ENCODE data around the gene RAB17.

RAB17 gene

DNA sequence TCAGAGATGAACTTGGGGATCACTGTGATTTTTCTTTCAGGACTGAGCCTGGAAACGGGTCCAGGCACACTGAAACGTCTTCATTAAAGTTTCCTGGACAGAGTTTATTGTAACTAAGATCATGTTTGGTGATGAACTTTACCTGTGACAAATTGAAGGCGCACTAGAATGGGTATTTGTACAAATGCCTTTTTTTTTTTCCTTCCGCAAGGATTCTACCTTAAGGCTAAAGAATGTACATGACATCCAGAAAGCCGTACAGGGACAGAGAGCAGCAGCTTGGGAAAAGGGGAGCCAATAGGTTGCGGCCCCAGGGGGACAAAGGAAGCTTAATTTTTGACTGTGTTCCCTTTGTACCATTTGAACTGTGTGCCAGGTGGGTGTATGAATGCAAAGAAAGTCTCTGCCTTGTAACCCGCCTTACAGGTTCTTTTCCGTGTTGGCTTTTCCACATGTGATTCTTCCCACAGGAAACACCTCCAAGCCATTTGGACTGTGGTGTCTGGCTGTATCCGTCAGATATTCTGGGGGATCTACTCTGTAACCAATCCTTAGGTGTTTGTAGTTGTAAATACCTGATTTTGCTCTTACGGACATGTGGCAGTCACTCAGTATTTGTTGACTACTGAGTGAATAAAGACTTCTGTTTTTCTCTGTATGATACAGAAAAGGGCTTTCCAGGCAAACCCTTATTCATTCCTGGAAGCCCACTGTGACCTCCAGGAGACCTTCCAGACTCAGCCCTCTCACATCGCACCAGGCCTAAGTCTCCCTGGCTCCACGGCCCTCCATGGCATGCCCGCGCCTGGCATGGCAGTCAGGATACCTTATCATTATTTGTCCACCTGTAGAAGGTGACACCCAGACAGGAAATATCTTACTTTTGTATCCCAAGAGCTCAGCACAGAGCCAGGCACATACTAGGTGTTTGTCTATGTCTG is 38.0 kb upstream of the RAB17 start:
- H3F3A ChIP-seq (ENCODE audit: insufficient read depth, low read length) = no peaks in the 10 kb centered on the region
- no peaks in the 10 kb centered on the region for H3K4me1 ChIP-seq (ENCODE audit: insufficient read depth, low read length, severe bottlenecking)
- H4K20me1 ChIP-seq (ENCODE audit: insufficient read depth, low read length) = no peaks in the 10 kb centered on the region
- TF ChIP-seq, protein P1, sequence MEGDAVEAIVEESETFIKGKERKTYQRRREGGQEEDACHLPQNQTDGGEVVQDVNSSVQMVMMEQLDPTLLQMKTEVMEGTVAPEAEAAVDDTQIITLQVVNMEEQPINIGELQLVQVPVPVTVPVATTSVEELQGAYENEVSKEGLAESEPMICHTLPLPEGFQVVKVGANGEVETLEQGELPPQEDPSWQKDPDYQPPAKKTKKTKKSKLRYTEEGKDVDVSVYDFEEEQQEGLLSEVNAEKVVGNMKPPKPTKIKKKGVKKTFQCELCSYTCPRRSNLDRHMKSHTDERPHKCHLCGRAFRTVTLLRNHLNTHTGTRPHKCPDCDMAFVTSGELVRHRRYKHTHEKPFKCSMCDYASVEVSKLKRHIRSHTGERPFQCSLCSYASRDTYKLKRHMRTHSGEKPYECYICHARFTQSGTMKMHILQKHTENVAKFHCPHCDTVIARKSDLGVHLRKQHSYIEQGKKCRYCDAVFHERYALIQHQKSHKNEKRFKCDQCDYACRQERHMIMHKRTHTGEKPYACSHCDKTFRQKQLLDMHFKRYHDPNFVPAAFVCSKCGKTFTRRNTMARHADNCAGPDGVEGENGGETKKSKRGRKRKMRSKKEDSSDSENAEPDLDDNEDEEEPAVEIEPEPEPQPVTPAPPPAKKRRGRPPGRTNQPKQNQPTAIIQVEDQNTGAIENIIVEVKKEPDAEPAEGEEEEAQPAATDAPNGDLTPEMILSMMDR (IDR thresholded peaks at IDR 0.05; ENCODE audit: low read length) = no peak
- no peak for TF ChIP-seq EZH2 (IDR thresholded peaks at IDR 0.05; ENCODE audit: borderline replicate concordance, low read length)
- no peaks in the 10 kb centered on the region for H3K9me3 ChIP-seq (ENCODE audit: low read length)
- no peak overlapping the region for H3K4me3 ChIP-seq (ENCODE audit: low read depth, low read length, poor library complexity, severe bottlenecking)
- no peaks in the 10 kb centered on the region; the same call in 1 of the 2 replicates for H3K27me3 ChIP-seq (ENCODE audit: insufficient read depth, low read length)
- H3K9me2 ChIP-seq (ENCODE audit: low read depth, low read length) = no peaks in the 10 kb centered on the region
- H3K36me3 ChIP-seq (ENCODE audit: insufficient read depth, low read length) = no peaks in the 10 kb centered on the region
- no peak overlapping the region for H3K27ac ChIP-seq (ENCODE audit: low read depth, low read length, poor library complexity, severe bottlenecking)
- no peak overlapping the region for H3K4me2 ChIP-seq (ENCODE audit: low read length)
- no peak overlapping the region for H2AFZ ChIP-seq (ENCODE audit: low read length)
- H3K9ac ChIP-seq (ENCODE audit: low read length) = no peak overlapping the region
- H3K79me2 ChIP-seq (ENCODE audit: insufficient read depth, low read length) = no peaks in the 10 kb centered on the region

DNA sequence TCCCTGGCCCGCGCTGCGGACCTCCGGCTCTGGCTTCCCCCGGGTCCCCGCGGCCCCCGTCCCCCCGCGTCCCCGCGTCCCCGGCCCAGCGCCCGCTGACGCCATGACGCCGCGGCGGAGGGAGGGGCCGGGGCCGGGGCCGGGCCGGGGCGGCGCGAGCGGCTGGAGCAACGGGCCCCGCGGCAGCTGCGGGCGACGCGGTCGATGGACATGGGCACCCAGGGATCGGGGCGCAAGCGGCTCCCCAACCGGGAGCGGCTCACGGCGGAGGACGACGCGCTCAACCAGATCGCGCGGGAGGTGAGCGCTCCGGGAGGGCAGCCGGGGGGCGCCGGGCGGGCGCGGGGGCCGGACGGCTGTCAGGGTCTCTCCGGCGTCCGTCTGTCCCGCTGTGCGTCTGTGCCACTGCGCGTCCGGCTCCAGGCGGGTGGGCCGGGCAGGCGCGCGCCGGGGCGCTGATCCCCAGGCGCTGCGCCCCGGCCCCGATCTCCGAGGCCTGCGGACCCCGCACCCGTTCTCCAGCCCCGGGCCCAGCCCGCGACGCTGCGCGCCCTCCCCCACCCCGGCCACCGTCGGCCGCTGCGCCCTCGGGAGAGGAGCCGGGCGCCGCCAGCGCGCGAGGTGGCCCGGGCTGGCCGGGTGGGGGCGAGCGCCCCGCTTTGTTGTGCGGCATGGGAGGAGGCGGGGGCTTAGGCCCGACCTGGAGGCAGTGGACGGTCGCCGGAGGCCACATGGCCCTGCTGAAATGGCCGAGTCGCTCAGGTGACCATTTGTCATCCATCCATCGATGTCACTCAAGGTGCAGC is 37.1 kb upstream of the RAB17 start, which contains the start of gene LRRFIP1:
Gene LRRFIP1, plus strand, starts transcription at position 147 of the 806 bp plus-strand sequence. Its CDS starts 58 bp downstream, at position 205.
- no peaks in the 10 kb centered on the region for H3K79me2 ChIP-seq (ENCODE audit: insufficient read depth, low read length)
- H3K9me3 ChIP-seq (ENCODE audit: low read length) = no peaks in the 10 kb centered on the region
- no peaks in the 10 kb centered on the region for H4K20me1 ChIP-seq (ENCODE audit: insufficient read depth, low read length)
- H3K27me3 ChIP-seq (ENCODE audit: insufficient read depth, low read length) = no peaks in the 10 kb centered on the region; the same call in 1 of the 2 replicates
- H3K36me3 ChIP-seq (ENCODE audit: insufficient read depth, low read length) = no peaks in the 10 kb centered on the region
- H3K9me2 ChIP-seq (ENCODE audit: low read depth, low read length) = no peaks in the 10 kb centered on the region
- H3K4me3 ChIP-seq (ENCODE audit: low read depth, low read length, poor library complexity, severe bottlenecking) = no peak within 1 kb of the TSS
- TF ChIP-seq, protein P1 (IDR thresholded peaks at IDR 0.05; ENCODE audit: low read length) = no peak
- no peak for TF ChIP-seq EZH2 (IDR thresholded peaks at IDR 0.05; ENCODE audit: borderline replicate concordance, low read length)
- H3K9ac ChIP-seq (ENCODE audit: low read length) = no peak within 1 kb of the TSS
- H3K27ac ChIP-seq (ENCODE audit: low read depth, low read length, poor library complexity, severe bottlenecking) = no peak within 1 kb of the TSS
- no peak within 1 kb of the TSS for H3K4me2 ChIP-seq (ENCODE audit: low read length)
- H2AFZ ChIP-seq (ENCODE audit: low read length) = no peak within 1 kb of the TSS
- no peaks in the 10 kb centered on the region for H3K4me1 ChIP-seq (ENCODE audit: insufficient read depth, low read length, severe bottlenecking)
- no peaks in the 10 kb centered on the region for H3F3A ChIP-seq (ENCODE audit: insufficient read depth, low read length)

DNA sequence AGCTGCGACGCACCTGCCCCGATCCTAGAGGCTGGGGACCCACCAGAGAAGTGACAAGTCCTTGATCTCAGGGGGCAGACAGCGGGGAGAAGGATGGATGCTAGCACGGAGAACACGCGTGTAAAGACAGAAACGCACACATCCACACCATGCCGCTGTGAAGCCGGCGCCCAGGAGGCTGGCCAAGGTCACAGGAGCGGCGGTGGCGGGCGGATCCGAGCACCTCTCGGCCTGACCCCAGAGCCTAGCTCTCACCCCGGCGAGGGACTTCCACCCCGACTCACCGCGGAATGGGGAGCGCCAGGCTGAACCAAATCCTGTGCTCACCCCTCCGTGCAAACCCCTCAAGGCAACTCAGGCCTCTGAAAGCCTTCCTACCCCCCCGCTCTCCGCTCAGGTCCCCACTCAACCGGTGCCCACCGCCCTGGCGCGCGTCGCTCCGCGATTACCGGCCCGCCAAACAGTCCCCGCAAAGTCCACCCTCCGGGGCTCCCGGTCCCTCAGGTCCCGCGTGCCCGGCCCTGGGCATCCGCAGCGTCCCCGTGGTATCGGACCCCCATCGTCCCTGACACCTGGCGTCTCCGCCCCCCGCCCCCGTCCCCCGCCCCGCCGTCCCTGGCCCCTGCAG is 36.4 kb upstream of the RAB17 start:
- Histone ChIP-seq H3F3A (ENCODE audit: insufficient read depth, low read length) (no peaks in the 10 kb centered on the region), H3K79me2 (ENCODE audit: insufficient read depth, low read length) (no peaks in the 10 kb centered on the region), H4K20me1 (ENCODE audit: insufficient read depth, low read length) (no peaks in the 10 kb centered on the region), H3K9me2 (ENCODE audit: low read depth, low read length) (no peaks in the 10 kb centered on the region), H3K27ac (ENCODE audit: low read depth, low read length, poor library complexity, severe bottlenecking) (no peak overlapping the region), H3K36me3 (ENCODE audit: insufficient read depth, low read length) (no peaks in the 10 kb centered on the region), H3K9ac (ENCODE audit: low read length) (no peak overlapping the region), H3K4me3 (ENCODE audit: low read depth, low read length, poor library complexity, severe bottlenecking) (no peak overlapping the region), H3K27me3 (ENCODE audit: insufficient read depth, low read length) (no peaks in the 10 kb centered on the region; the same call in 1 of the 2 replicates), H2AFZ (ENCODE audit: low read length) (no peak overlapping the region), H3K4me2 (ENCODE audit: low read length) (no peak overlapping the region), H3K9me3 (ENCODE audit: low read length) (no peaks in the 10 kb centered on the region), H3K4me1 (ENCODE audit: insufficient read depth, low read length, severe bottlenecking) (no peaks in the 10 kb centered on the region)
- TF ChIP-seq EZH2 (IDR thresholded peaks at IDR 0.05; ENCODE audit: borderline replicate concordance, low read length) = no peak
- TF ChIP-seq, protein P1 (IDR thresholded peaks at IDR 0.05; ENCODE audit: low read length) = no peak
